Measurements from ENCODE around the gene E4F1. TPM values are rescaled to one million over a fixed set of nuclear protein-coding genes. Genes with fewer than 3 reads are reported as not detected.

Gene E4F1
- total and polyA plus RNA-seq, 2 of the 13 experiments (the other 11 are each of a cell fraction or from before 2014, with no cell fraction given) = 13.8 to 19.5 TPM

- TF ChIP-seq ZMAT3 (CRISPR knock-in tag; conservative IDR thresholded peaks at IDR 0.05) (peak; percentile 86; the same call in 1 of the 2 replicates), ZNF230 (CRISPR knock-in tag; IDR thresholded peaks at IDR 0.05) (peak; percentile 18; the same call in 1 of the 2 replicates), SP4 (CRISPR knock-in tag; IDR thresholded peaks at IDR 0.05) (peak; percentile 72; the same call in 1 of the 2 replicates), ZSCAN20 (CRISPR knock-in tag; IDR thresholded peaks at IDR 0.05; ENCODE audit: borderline replicate concordance) (peak; percentile 53; the same call in 1 of the 2 replicates), SP1 (IDR thresholded peaks at IDR 0.05) (no peak), SP1 (CRISPR knock-in tag; IDR thresholded peaks at IDR 0.05) (0 out of 2 replicates have a peak, but pooled peaks have one; percentile 42), ARID5B (CRISPR knock-in tag; IDR thresholded peaks at IDR 0.05) (peak; percentile 57), CBFB (CRISPR knock-in tag; IDR thresholded peaks at IDR 0.05) (no peak), BORCS8-MEF2B (CRISPR knock-in tag; IDR thresholded peaks at IDR 0.05) (no peak), XRCC5 (optimal IDR thresholded peaks at IDR 0.05; ENCODE audit: low read length) (peak; percentile 86), ATF7 (IDR thresholded peaks at IDR 0.05) (peak; percentile 39; the same call in 1 of the 2 replicates), ATF7 (CRISPR knock-in tag; IDR thresholded peaks at IDR 0.05) (no peak), CTCF (CRISPR knock-in tag; IDR thresholded peaks at IDR 0.05) (peak; percentile 38; the same call in 1 of the 2 replicates), KAT8 (CRISPR knock-in tag; IDR thresholded peaks at IDR 0.05) (peak; percentile 86), ZNF766 (CRISPR knock-in tag; IDR thresholded peaks at IDR 0.05; ENCODE audit: borderline replicate concordance) (peak; percentile 16; the same call in 1 of the 2 replicates), ZNF891 (CRISPR knock-in tag; IDR thresholded peaks at IDR 0.05) (peak; percentile 69), ISX (CRISPR knock-in tag; conservative IDR thresholded peaks at IDR 0.05) (no peak), KLF13 (CRISPR knock-in tag; IDR thresholded peaks at IDR 0.05) (no peak), ARHGAP35 (CRISPR knock-in tag; IDR thresholded peaks at IDR 0.05; ENCODE audit: borderline replicate concordance) (no peak), SIN3B (IDR thresholded peaks at IDR 0.05; ENCODE audit: low read length) (peak; percentile 77), ZHX1 (CRISPR knock-in tag; IDR thresholded peaks at IDR 0.05; ENCODE audit: low read depth) (peak; percentile 63; the same call in 1 of the 2 replicates)
- TF ChIP-seq, protein P1, sequence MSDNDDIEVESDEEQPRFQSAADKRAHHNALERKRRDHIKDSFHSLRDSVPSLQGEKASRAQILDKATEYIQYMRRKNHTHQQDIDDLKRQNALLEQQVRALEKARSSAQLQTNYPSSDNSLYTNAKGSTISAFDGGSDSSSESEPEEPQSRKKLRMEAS (IDR thresholded peaks at IDR 0.05) = peak; percentile 71; the same call in 1 of the 2 replicates
These were observed 18.1 kb upstream of the E4F1 start, which contains the start of gene MLST8 (continued) for GRCh38 chr16:2205104-2205966.
